HCT116 (cell line): ENCODE data around the gene NUP188. TPM values are rescaled to one million over a fixed set of nuclear protein-coding genes. Genes with fewer than 3 reads are reported as not detected.

Experiments
- ATAC-seq: fragments of 200-7000 bp; cut with Tn5 transposase; 2 replicates; pipeline ENCODE4 v1.9.1; 2020; ENCODE audit warnings: mild to moderate bottlenecking, moderate library complexity
- BruUV-seq: library from RNA; stranded (reverse); fragments of 400-500 nt; replicated peaks from 2 replicates; lab custom pipeline; 2021; lab: Mats Ljungman, UMichigan
- CTCF ChIA-PET: fragments of 300-600 bp; sonication (Branson Sonifier 250); formaldehyde crosslinking; loops from one replicate; lab custom pipeline; 2021; ENCODE audit warnings: antibody characterized with exemption; lab: Charles Lee
- POLR2A ChIA-PET: fragments of 300-600, 350-600 bp; sonication (Branson Sonifier 250); formaldehyde crosslinking; loops from one replicate; lab custom pipeline; 2021; ENCODE audit warnings: antibody characterized with exemption; lab: Charles Lee
- RAD21 ChIA-PET, 2 experiments: fragments of 300-600 bp; sonication (Branson Sonifier 250); formaldehyde crosslinking; loops; one replicate each; lab custom pipeline; 2023; ENCODE audit warnings: low total read pairs in 2 of 2; ENCODE audit not compliant: uncharacterized antibody in 2 of 2, unreplicated experiment in 2 of 2, low non-redundant PET in 1 of 2; lab: Charles Lee
- DNase-seq: peaks from one replicate; pipeline ENCODE4 v3.0.0-alpha.2; 2010; ENCODE audit warnings: low read depth, low spot score
- H2AFZ ChIP-seq: fragments of 200-600 bp; shearing (Covaris generic), sonication (generic); 2 replicates; pipeline ENCODE4 v1.6.1; 2017; ENCODE audit warnings: low read depth, mixed run types, mixed read lengths, antibody characterized with exemption, low read length; ENCODE audit not compliant: poor library complexity, severe bottlenecking
- H3K27ac ChIP-seq: 2 replicates; pipeline ENCODE4 v1.5.1; 2012; ENCODE audit warnings: low read depth, low read length
- H3K27me3 ChIP-seq: fragments of 200-600 bp; sonication (generic); 2 replicates; pipeline ENCODE4 v1.6.1; 2016; ENCODE audit warnings: mixed run types, low read length, mixed read lengths; ENCODE audit not compliant: insufficient read depth
- H3K36me3 ChIP-seq, 2 experiments: fragments of 200-500 bp in 1 of 2; fragments of 200-600 bp in 1 of 2; sonication (Bioruptor generic) in 1 of 2; sonication (generic) in 1 of 2; 2 replicates each; pipeline versions ENCODE4 v1.5.1 to v1.6.1; 2014 to 2016; ENCODE audit warnings: low read length in 2 of 2, inconsistent platforms in 1 of 2, mixed read lengths in 1 of 2, mixed run types in 1 of 2; ENCODE audit not compliant: insufficient read depth in 2 of 2, control insufficient read depth in 1 of 2
- H3K4me1 ChIP-seq, 2 experiments: fragments of 200-600 bp in 1 of 2; sonication (generic) in 1 of 2; 2 replicates each; pipeline versions ENCODE4 v1.5.1 to v1.6.1; 2012 to 2017; ENCODE audit warnings: low read length in 2 of 2, inconsistent platforms in 1 of 2, mild to moderate bottlenecking in 1 of 2, mixed read lengths in 1 of 2, mixed run types in 1 of 2, moderate library complexity in 1 of 2; ENCODE audit not compliant: insufficient read depth in 2 of 2, control insufficient read depth in 1 of 2
- H3K4me2 ChIP-seq: fragments of 200-600 bp; sonication (generic); 2 replicates; pipeline ENCODE4 v1.6.1; 2017; ENCODE audit warnings: mixed run types, low read length, mixed read lengths
- H3K4me3 ChIP-seq, 2 experiments: fragments of 200-600 bp in 1 of 2; sonication (generic) in 1 of 2; replicated peaks in 1 of 2; 2 replicates each; pipeline ENCODE4 v1.5.1; 2011 to 2016; ENCODE audit warnings: low read length in 2 of 2, control low read depth in 1 of 2, low read depth in 1 of 2, mild to moderate bottlenecking in 1 of 2, mixed read lengths in 1 of 2, mixed run types in 1 of 2
- H3K79me2 ChIP-seq: fragments of 200-600 bp; sonication (generic); 2 replicates; pipeline ENCODE4 v1.6.1; 2017; ENCODE audit warnings: mild to moderate bottlenecking, mixed run types, low read length, moderate library complexity, mixed read lengths; ENCODE audit not compliant: insufficient read depth
- H3K9ac ChIP-seq: fragments of 200-600 bp; sonication (generic); 2 replicates; pipeline ENCODE4 v1.6.1; 2016; ENCODE audit warnings: low read length, mixed read lengths
- H3K9me2 ChIP-seq: fragments of 200-600 bp; sonication (generic), shearing (Covaris generic); 2 replicates; pipeline ENCODE4 v1.6.1; 2017; ENCODE audit warnings: mixed run types, mild to moderate bottlenecking, moderate library complexity; ENCODE audit not compliant: insufficient read depth
- H3K9me3 ChIP-seq, 2 experiments: fragments of 200-500 bp in 1 of 2; fragments of 200-600 bp in 1 of 2; sonication (Bioruptor generic) in 1 of 2; sonication (generic) in 1 of 2; 2 replicates each; pipeline ENCODE4 v1.6.1; 2014 to 2017; ENCODE audit warnings: low read length in 2 of 2, mixed read lengths in 2 of 2, inconsistent platforms in 1 of 2, low read depth in 1 of 2, mild to moderate bottlenecking in 1 of 2, mixed run types in 1 of 2, moderate library complexity in 1 of 2; ENCODE audit not compliant: control insufficient read depth in 1 of 2, insufficient read depth in 1 of 2
- H4K20me1 ChIP-seq: fragments of 200-600 bp; sonication (generic), shearing (Covaris generic); 2 replicates; pipeline ENCODE4 v1.6.1; 2017; ENCODE audit warnings: mixed run types, mild to moderate bottlenecking, moderate library complexity; ENCODE audit not compliant: insufficient read depth
- CBX3 ChIP-seq: IDR thresholded peaks from 2 replicates; pipeline ENCODE4 v1.6.1; 2012; ENCODE audit warnings: low read depth
- EGR1 ChIP-seq: IDR thresholded peaks from 2 replicates; pipeline ENCODE4 v1.6.1; 2012; ENCODE audit warnings: low read depth
- ELF1 ChIP-seq: IDR thresholded peaks from 2 replicates; pipeline ENCODE4 v1.6.1; 2012; ENCODE audit warnings: low read depth, borderline replicate concordance
- FOSL1 ChIP-seq: IDR thresholded peaks from 2 replicates; pipeline ENCODE4 v1.6.1; 2012; ENCODE audit warnings: low read depth
- JUND ChIP-seq: IDR thresholded peaks from 2 replicates; pipeline ENCODE4 v1.6.1; 2012
- MAX ChIP-seq: IDR thresholded peaks from 2 replicates; pipeline ENCODE4 v1.6.1; 2012
- POLR2A ChIP-seq: IDR thresholded peaks from 2 replicates; pipeline ENCODE4 v1.7.0; 2011; ENCODE audit warnings: borderline replicate concordance; ENCODE audit not compliant: insufficient read depth, insufficient read length; ENCODE audit errors: extremely low read depth
- RAD21 ChIP-seq: IDR thresholded peaks from 2 replicates; pipeline ENCODE4 v1.6.1; 2012; ENCODE audit warnings: low read depth, mild to moderate bottlenecking
- REST ChIP-seq: IDR thresholded peaks from 2 replicates; pipeline ENCODE4 v1.6.1; 2012; ENCODE audit warnings: low read depth
- SIN3A ChIP-seq: IDR thresholded peaks from 2 replicates; pipeline ENCODE4 v1.6.1; 2012; ENCODE audit warnings: low read depth
- SP1 ChIP-seq: IDR thresholded peaks from 2 replicates; pipeline ENCODE4 v1.6.1; 2012; ENCODE audit warnings: low read depth
- TCF7L2 ChIP-seq: IDR thresholded peaks from 2 replicates; pipeline ENCODE4 v1.7.0; 2011; ENCODE audit warnings: borderline replicate concordance, inconsistent platforms; ENCODE audit not compliant: insufficient read depth, insufficient read length; ENCODE audit errors: extremely low read depth
- ZBTB33 ChIP-seq: IDR thresholded peaks from 2 replicates; pipeline ENCODE4 v1.6.1; 2011; ENCODE audit warnings: mild to moderate bottlenecking, low read length, moderate library complexity; ENCODE audit not compliant: insufficient replicate concordance; ENCODE audit errors: extremely low read depth
- intact Hi-C: fragments of 100-400 bp; cut with micrococcal nuclease; formaldehyde crosslinking; loops from 2 replicates; pipeline ENCODE4 v1.10.0; 2022
- total RNA-seq: library from RNA; stranded (reverse); gene quantifications from one replicate; pipeline ENCODE4 v1.2.1, GENCODE V29; 2021; ENCODE audit not compliant: unreplicated experiment

Gene NUP188
- total RNA-seq, 1 experiment from 2014 or later, result 115 TPM

DNA sequence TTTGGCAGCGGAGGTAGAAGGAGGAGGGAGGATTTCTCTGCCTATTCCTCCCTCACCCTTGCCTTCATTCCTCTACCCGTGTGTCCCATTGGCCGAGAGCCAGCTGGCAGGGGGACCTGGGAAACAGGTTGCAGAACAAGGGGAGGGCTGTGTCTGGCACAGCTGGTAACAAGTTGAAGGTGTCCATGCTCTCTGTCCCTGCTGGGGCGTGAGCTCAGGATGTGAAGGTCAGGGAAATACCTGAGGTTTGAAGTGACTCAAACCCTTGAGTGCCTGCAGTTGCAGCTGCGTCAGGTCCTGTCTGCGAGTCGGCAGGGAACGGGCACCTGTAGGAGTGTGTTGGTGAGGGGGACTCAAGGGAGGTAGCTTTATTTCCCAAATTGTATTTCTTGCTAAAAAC, 105.1 kb downstream of the NUP188 start (continued):
- TF ChIP-seq TCF7L2 (no peak), SIN3A (peak; percentile 77), ZBTB33 (no peak), RAD21 (peak; percentile 22; the same call in 1 of the 2 replicates), SP1 (peak; percentile 83), FOSL1 (no peak), ELF1 (no peak), EGR1 (no peak)

- TSS peak; percentile 33 for BruUV-seq
- H3K9ac ChIP-seq, result no peak overlapping the region
- POLR2A ChIA-PET, result no interaction called here
Observed at GRCh38 chr9:129053020-129053419, 105.5 kb downstream of the NUP188 start.

More at GRCh38 chr9:129053020-129053419, 105.5 kb downstream of the NUP188 start:
- DNase-seq (no peak), ATAC-seq (peak; percentile 21; the same call in 1 of the 2 replicates)
- RAD21 ChIA-PET, result no interaction called here
- Histone ChIP-seq H3K36me3 (no peaks in the 10 kb centered on the region; a peak in 1 of 4 replicates), H3K79me2 (no peaks in the 10 kb centered on the region), H2AFZ (no peak overlapping the region), H3K4me3 (no peak overlapping the region), H3K9me3 (no peaks in the 10 kb centered on the region), H4K20me1 (no peaks in the 10 kb centered on the region), H3K4me2 (peak overlapping the region; percentile 57), H3K27ac (no peak overlapping the region), H3K9me2 (no peaks in the 10 kb centered on the region), H3K27me3 (no peaks in the 10 kb centered on the region), H3K4me1 (peaks cover 14 to 17% of the 10 kb centered on the region in 2 experiments)
- CTCF ChIA-PET, result no interaction called here
- TF ChIP-seq CBX3, result no peak
- no peak for TF ChIP-seq MAX
- TF ChIP-seq EGR1, result no peak
- TF ChIP-seq JUND, result no peak
- no peak for TF ChIP-seq TCF7L2
- no peak for TF ChIP-seq REST
- TF ChIP-seq POLR2A, result no peak
- TF ChIP-seq SIN3A, result no peak
- intact Hi-C loops, result no loop called here
